GM12878 (cell line): Measurements from ENCODE around the gene OVOL1. TPM values are rescaled to one million over a fixed set of nuclear protein-coding genes. Genes with fewer than 3 reads are reported as not detected.

Experiments used
- BACH1 ChIP-seq: fragments of 450-650 bp; IDR thresholded peaks from 2 replicates; pipeline ENCODE4 v1.6.1; 2017; ENCODE audit warnings: mild to moderate bottlenecking, borderline replicate concordance
- ZBTB33 ChIP-seq: fragments of 450-650 bp; IDR thresholded peaks from 2 replicates; pipeline ENCODE4 v1.6.1; 2017; ENCODE audit warnings: mild to moderate bottlenecking
- polyA plus RNA-seq, 11 experiments: library from polyadenylated mRNA; depleted of rRNA in 4 of 11; unstranded in 6 of 11; stranded (reverse) in 5 of 11; fragments of >200 nt; fragmentation: Nextera tagmentation in 4 of 11; fragmentation: Illumina TruSeq in 1 of 11; extraction: Ambion mirVana in 4 of 11; extraction: Trizol in 1 of 11; gene quantifications; 1 replicate in 1 of 11; 2 replicates in 10 of 11; pipeline versions ENCODE4 v1.2.1 to v1.2.3, GENCODE V29; 2011 to 2016; ENCODE audit warnings: inconsistent platforms in 2 of 11, missing spikeins in 2 of 11, low read depth in 1 of 11
- total RNA-seq, 4 experiments: library from RNA; depleted of rRNA in 3 of 4; stranded (reverse); fragments of >200 nt in 3 of 4; fragmentation: Illumina TruSeq in 1 of 4; extraction: Trizol in 1 of 4; gene quantifications; 2 replicates each; pipeline versions ENCODE4 v1.2.1 to v1.2.3, GENCODE V29; 2013 to 2021
- TF ChIP-seq, protein P1 (sequence below): fragments of 450-650 bp; formaldehyde crosslinking; IDR thresholded peaks from 2 replicates; pipeline ENCODE4 v1.4.0; 2022; ENCODE audit warnings: mild to moderate bottlenecking, moderate library complexity
- TF ChIP-seq, protein P2 (sequence below): fragments of 450-650 bp; IDR thresholded peaks from 2 replicates; pipeline ENCODE4 v1.6.1; 2017; ENCODE audit warnings: borderline replicate concordance

Gene OVOL1
- total and polyA plus RNA-seq, 10 of the 15 experiments (the other 5 are each of a cell fraction or from before 2014, with no cell fraction given): 0.04 to 0.96 (median 0.09) TPM; not detected in 7

GRCh38 chr11:65790104-65790901 lies 3.4 kb downstream of the OVOL1 start (continued):
- TF ChIP-seq, protein P1, sequence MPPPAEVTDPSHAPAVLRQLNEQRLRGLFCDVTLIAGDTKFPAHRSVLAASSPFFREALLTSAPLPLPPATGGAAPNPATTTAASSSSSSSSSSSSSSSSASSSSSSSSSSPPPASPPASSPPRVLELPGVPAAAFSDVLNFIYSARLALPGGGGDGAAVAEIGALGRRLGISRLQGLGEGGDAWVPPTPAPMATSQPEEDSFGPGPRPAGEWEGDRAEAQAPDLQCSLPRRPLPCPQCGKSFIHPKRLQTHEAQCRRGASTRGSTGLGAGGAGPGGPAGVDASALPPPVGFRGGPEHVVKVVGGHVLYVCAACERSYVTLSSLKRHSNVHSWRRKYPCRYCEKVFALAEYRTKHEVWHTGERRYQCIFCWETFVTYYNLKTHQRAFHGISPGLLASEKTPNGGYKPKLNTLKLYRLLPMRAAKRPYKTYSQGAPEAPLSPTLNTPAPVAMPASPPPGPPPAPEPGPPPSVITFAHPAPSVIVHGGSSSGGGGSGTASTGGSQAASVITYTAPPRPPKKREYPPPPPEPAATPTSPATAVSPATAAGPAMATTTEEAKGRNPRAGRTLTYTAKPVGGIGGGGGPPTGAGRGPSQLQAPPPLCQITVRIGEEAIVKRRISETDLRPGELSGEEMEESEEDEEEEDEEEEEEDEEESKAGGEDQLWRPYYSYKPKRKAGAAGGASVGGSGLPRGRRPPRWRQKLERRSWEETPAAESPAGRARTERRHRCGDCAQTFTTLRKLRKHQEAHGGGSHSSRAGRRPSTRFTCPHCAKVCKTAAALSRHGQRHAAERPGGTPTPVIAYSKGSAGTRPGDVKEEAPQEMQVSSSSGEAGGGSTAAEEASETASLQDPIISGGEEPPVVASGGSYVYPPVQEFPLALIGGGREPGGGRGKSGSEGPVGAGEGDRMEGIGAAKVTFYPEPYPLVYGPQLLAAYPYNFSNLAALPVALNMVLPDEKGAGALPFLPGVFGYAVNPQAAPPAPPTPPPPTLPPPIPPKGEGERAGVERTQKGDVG (CRISPR knock-in tag): no peak
- TF ChIP-seq, protein P2, sequence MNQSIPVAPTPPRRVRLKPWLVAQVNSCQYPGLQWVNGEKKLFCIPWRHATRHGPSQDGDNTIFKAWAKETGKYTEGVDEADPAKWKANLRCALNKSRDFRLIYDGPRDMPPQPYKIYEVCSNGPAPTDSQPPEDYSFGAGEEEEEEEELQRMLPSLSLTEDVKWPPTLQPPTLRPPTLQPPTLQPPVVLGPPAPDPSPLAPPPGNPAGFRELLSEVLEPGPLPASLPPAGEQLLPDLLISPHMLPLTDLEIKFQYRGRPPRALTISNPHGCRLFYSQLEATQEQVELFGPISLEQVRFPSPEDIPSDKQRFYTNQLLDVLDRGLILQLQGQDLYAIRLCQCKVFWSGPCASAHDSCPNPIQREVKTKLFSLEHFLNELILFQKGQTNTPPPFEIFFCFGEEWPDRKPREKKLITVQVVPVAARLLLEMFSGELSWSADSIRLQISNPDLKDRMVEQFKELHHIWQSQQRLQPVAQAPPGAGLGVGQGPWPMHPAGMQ: no peak
- TF ChIP-seq ZBTB33: no peak
- no peak for TF ChIP-seq BACH1
